Stomach (tissue), 9 donors: ENCODE data around the gene SECISBP2L. TPM values are rescaled to one million over a fixed set of nuclear protein-coding genes. Genes with fewer than 3 reads are reported as not detected.

Source experiments
- DNase-seq, 2 donors: peaks; one replicate each; pipeline versions ENCODE4 v3.0.0 to v3.0.0-alpha.2; 2013 to 2019
- H3K27ac ChIP-seq, 5 donors: fragments of 200-600 bp in 4 of 5; sonication (generic) in 4 of 5; one replicate each; pipeline ENCODE4 v1.5.1; 2013 to 2019; ENCODE audit warnings: mild to moderate bottlenecking in 1 of 5, moderate library complexity in 1 of 5
- H3K27me3 ChIP-seq, 3 donors: fragments of 200-600 bp; sonication (generic); one replicate each; pipeline ENCODE4 v1.5.1; 2017 to 2019; ENCODE audit warnings: mixed run types in 1 of 3
- H3K36me3 ChIP-seq, 4 donors: fragments of 200-600 bp; sonication (generic); 1 replicate in 3 of 4; 2 replicates in 1 of 4; pipeline ENCODE4 v1.5.1; 2016 to 2019
- H3K4me1 ChIP-seq, 4 donors: fragments of 200-600 bp; sonication (generic); one replicate each; pipeline ENCODE4 v1.5.1; 2016 to 2019
- H3K4me3 ChIP-seq, 4 donors: fragments of 200-600 bp; sonication (generic) in 3 of 4; one replicate each; pipeline ENCODE4 v1.5.1; 2016 to 2019; ENCODE audit warnings: mild to moderate bottlenecking in 1 of 4
- H3K9me3 ChIP-seq, 4 donors: fragments of 200-600 bp; sonication (generic); one replicate each; pipeline ENCODE4 v1.5.1; 2016 to 2019
- CTCF ChIP-seq, 7 experiments: fragments of 450-650 bp in 4 of 7; fragments of 200-600 bp in 3 of 7; sonication (generic) in 3 of 7; IDR thresholded peaks; one replicate each; pipeline ENCODE4 v1.5.1; 2016 to 2019; ENCODE audit warnings: antibody characterized with exemption in 7 of 7, control low read depth in 2 of 7, mild to moderate bottlenecking in 1 of 7
- EP300 ChIP-seq: sonication (generic); formaldehyde crosslinking; IDR thresholded peaks from one replicate; pipeline ENCODE4 v1.6.1; 2017; ENCODE audit warnings: antibody characterized with exemption
- POLR2A ChIP-seq, 4 donors: fragments of 450-650 bp; IDR thresholded peaks; one replicate each; pipeline ENCODE4 v1.6.1; 2016; ENCODE audit warnings: antibody characterized with exemption in 4 of 4, control low read depth in 2 of 4, mild to moderate bottlenecking in 1 of 4, moderate library complexity in 1 of 4
- POLR2AphosphoS5 ChIP-seq, 3 donors: sonication (generic); formaldehyde crosslinking; IDR thresholded peaks; one replicate each; pipeline ENCODE4 v1.6.1; 2016; ENCODE audit warnings: antibody characterized with exemption in 3 of 3
- WGBS, 5 donors: extraction: QIAGEN DNeasy Blood & Tissue Kit in 3 of 5; methylation state at CpG; one replicate each; pipeline versions ENCODE4 v1.1.5 to v1.1.7; 2013 to 2018; 5-methylcytosine and 5-hydroxymethylcytosine counted together
- intact Hi-C: fragments of 100-400 bp; cut with DNase I; formaldehyde crosslinking; loops from one replicate; pipeline ENCODE4 v1.15.1; 2023; ENCODE audit warnings: low total_unique reads
- polyA plus RNA-seq, 3 donors: library from polyadenylated mRNA; stranded (reverse); fragments of 200-250 nt; gene quantifications; one replicate each; pipeline ENCODE4 v1.2.3, GENCODE V29; 2013
- total RNA-seq, 5 donors: library from RNA; depleted of rRNA; stranded (reverse); fragments of >200 nt; gene quantifications; one replicate each; pipeline versions ENCODE4 v1.1.0 to v1.2.3, GENCODE V29; 2014 to 2016
- donor health status: healthy with polysubstance abuse.
- donor health status: Bipolar disorder and iron deficiency.
- donor health status: healthy.

The SECISBP2L gene
- total and polyA plus RNA-seq, 8 donors: 6.4 to 113 (median 25.4) TPM

- TF ChIP-seq POLR2A (IDR thresholded peaks at IDR 0.05): no peak
- TF ChIP-seq EP300: no peak
- TF ChIP-seq CTCF (IDR thresholded peaks at IDR 0.05): no peak
- no peak for TF ChIP-seq POLR2AphosphoS5 (IDR thresholded peaks at IDR 0.05)
- no peaks in the 10 kb centered on the region for H3K27me3 ChIP-seq
- no peak overlapping the region for H3K4me3 ChIP-seq
- no peaks in the 10 kb centered on the region for H3K9me3 ChIP-seq
- intact Hi-C loops: no loop called here
- DNase-seq: no peak
- peaks cover 14 to 75% (median 46%) of the 10 kb centered on the region in 4 donors for H3K4me1 ChIP-seq
- no peaks in the 10 kb centered on the region for H3K36me3 ChIP-seq
- no peak overlapping the region for H3K27ac ChIP-seq
Measured at GRCh38 chr15:49042165-49042564, 4.1 kb downstream of the SECISBP2L start.

- no peak for TF ChIP-seq CTCF (IDR thresholded peaks at IDR 0.05)
- no peak for TF ChIP-seq POLR2AphosphoS5 (IDR thresholded peaks at IDR 0.05)
- no peak for TF ChIP-seq EP300
- TF ChIP-seq POLR2A (IDR thresholded peaks at IDR 0.05): no peak
- intact Hi-C loops: no loop called here
- DNase-seq: peak in 1 of 2 donors; percentile 28
- H3K36me3 ChIP-seq: peaks cover 0 to 5% (median 0%) of the 10 kb centered on the region in 4 donors
- no peak overlapping the region for H3K4me3 ChIP-seq
- no peaks in the 10 kb centered on the region for H3K27me3 ChIP-seq
- peaks cover 14 to 78% (median 49%) of the 10 kb centered on the region in 4 donors for H3K4me1 ChIP-seq
- 27 to 47% (median 35%) methylated on average over 5 of the region's 5 CpGs for WGBS, 5 donors
- H3K9me3 ChIP-seq: no peaks in the 10 kb centered on the region
- H3K27ac ChIP-seq: no peak overlapping the region
Measured at GRCh38 chr15:49041426-49041825, 4.8 kb downstream of the SECISBP2L start.

GRCh38 chr15:49040151-49040550 lies 6.1 kb downstream of the SECISBP2L start:
- TF ChIP-seq EP300: no peak
- TF ChIP-seq POLR2A (IDR thresholded peaks at IDR 0.05): no peak
- no peak for TF ChIP-seq POLR2AphosphoS5 (IDR thresholded peaks at IDR 0.05)
- no peak for TF ChIP-seq CTCF (IDR thresholded peaks at IDR 0.05)
- H3K36me3 ChIP-seq: peaks cover 4 to 17% (median 9%) of the 10 kb centered on the region in 4 donors
- peaks cover 14 to 85% (median 56%) of the 10 kb centered on the region in 4 donors for H3K4me1 ChIP-seq
- no peak overlapping the region for H3K27ac ChIP-seq
- no peak overlapping the region for H3K4me3 ChIP-seq
- H3K27me3 ChIP-seq: no peaks in the 10 kb centered on the region
- intact Hi-C loops: no loop called here
- DNase-seq: no peak
- no peaks in the 10 kb centered on the region for H3K9me3 ChIP-seq

- DNase-seq: no peak
- Histone ChIP-seq H3K36me3 (peaks cover 7 to 30% (median 13%) of the 10 kb centered on the region in 4 donors), H3K4me3 (no peak overlapping the region), H3K9me3 (no peaks in the 10 kb centered on the region), H3K4me1 (peaks cover 8 to 72% (median 44%) of the 10 kb centered on the region in 4 donors), H3K27ac (no peak overlapping the region), H3K27me3 (no peaks in the 10 kb centered on the region)
- intact Hi-C loops: no loop called here
- TF ChIP-seq POLR2A (IDR thresholded peaks at IDR 0.05) (no peak), EP300 (no peak), CTCF (IDR thresholded peaks at IDR 0.05) (no peak), POLR2AphosphoS5 (IDR thresholded peaks at IDR 0.05) (no peak)
Measured at GRCh38 chr15:49038382-49038781, 7.9 kb downstream of the SECISBP2L start.
